ENCODE results near the gene CCDC15. TPM values are rescaled to one million over a fixed set of nuclear protein-coding genes. Genes with fewer than 3 reads are reported as not detected.

Gene CCDC15
- total and polyA plus RNA-seq, 2 donors (not counting 1 experiment from before 2014, with no cell fraction given), result 0.31 to 1.8 TPM

DNA sequence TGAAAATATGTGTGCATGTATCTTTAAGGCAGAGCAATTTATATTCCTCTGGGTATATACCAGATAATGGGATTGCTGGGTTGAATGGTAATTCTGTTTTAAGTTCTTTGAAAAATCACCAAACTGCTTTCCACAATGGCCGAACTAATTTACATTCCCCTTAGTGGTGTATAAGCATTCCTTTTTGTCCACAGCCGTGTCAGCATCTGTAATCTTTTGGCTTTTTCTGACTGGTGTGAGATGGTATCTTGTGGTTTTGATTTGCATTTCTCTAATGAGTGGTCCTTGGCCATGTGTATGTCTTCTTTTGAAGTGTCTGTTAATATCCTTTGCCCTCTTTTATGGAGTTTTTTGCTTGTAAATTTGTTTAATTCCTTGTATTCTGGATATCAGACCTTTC, 24.3 kb downstream of the CCDC15 start:
- H3K4me1 Mint-ChIP-seq, result no peaks in the 10 kb centered on the region
- intact Hi-C loops (cut with micrococcal nuclease), result no loop called here
- POLR2A ChIA-PET, result no interaction called here
- Histone ChIP-seq H3K4me1 (ENCODE audit: control insufficient read depth in 2 of 2, insufficient read depth in 2 of 2, low read length in 2 of 2) (no peaks in the 10 kb centered on the region), H2AFZ (ENCODE audit: insufficient read depth, low read depth, low read length, poor library complexity, severe bottlenecking) (no peak overlapping the region), H3K9ac (ENCODE audit: low read length) (no peak overlapping the region), H3K27ac (ENCODE audit: low read length in 2 of 2) (no peak overlapping the region), H3K4me3 (ENCODE audit: control extremely low read depth in 1 of 5, extremely low read depth in 1 of 5, insufficient read depth in 1 of 5, low read depth in 2 of 5, low read length in 4 of 5) (no peak overlapping the region), H4K20me1 (ENCODE audit: control insufficient read depth, insufficient read depth, low read length, poor library complexity, severe bottlenecking) (no peaks in the 10 kb centered on the region), H3K4me2 (replicated peaks; ENCODE audit: low read depth, low read length, poor library complexity, severe bottlenecking) (no peak overlapping the region), H3K79me2 (ENCODE audit: control insufficient read depth, insufficient read depth, low read length) (no peaks in the 10 kb centered on the region), H3K9me3 (ENCODE audit: control extremely low read depth in 1 of 3, control insufficient read depth in 2 of 3, insufficient read depth in 1 of 3, low read length in 2 of 3) (peaks cover 3 to 14% (median 8%) of the 10 kb centered on the region in 3 donors), H3K36me3 (replicated peaks in 1 of 2; ENCODE audit: control extremely low read depth in 1 of 2, control insufficient read depth in 1 of 2, extremely low read depth in 1 of 2, insufficient read depth in 2 of 2, low read length in 1 of 2) (no peaks in the 10 kb centered on the region), H3K27me3 (replicated peaks in 1 of 4; ENCODE audit: control extremely low read depth in 1 of 4, control insufficient read depth in 3 of 4, insufficient read depth in 4 of 4, low read length in 3 of 4) (no peaks in the 10 kb centered on the region)
- ATAC-seq (ENCODE audit: low read depth) (no peak), DNase-seq (no peak)
- CTCF ChIA-PET, result no interaction called here
- WGBS (ENCODE audit: insufficient coverage), result no CpG with 5 or more reads among the region's 2 CpGs
- peaks cover 24% of the 10 kb centered on the region for H3K9me3 Mint-ChIP-seq (ENCODE audit: insufficient read depth)
- TF ChIP-seq EZH2 (IDR thresholded peaks at IDR 0.05; ENCODE audit: borderline replicate concordance, insufficient read depth, low read depth, low read length, poor library complexity, severe bottlenecking) (no peak), CTCF (IDR thresholded peaks at IDR 0.05) (no peak)
- H3K27me3 Mint-ChIP-seq, result no peaks in the 10 kb centered on the region
- H3K27ac Mint-ChIP-seq, result no peak overlapping the region
- no peak overlapping the region for H3K4me3 Mint-ChIP-seq

DNA sequence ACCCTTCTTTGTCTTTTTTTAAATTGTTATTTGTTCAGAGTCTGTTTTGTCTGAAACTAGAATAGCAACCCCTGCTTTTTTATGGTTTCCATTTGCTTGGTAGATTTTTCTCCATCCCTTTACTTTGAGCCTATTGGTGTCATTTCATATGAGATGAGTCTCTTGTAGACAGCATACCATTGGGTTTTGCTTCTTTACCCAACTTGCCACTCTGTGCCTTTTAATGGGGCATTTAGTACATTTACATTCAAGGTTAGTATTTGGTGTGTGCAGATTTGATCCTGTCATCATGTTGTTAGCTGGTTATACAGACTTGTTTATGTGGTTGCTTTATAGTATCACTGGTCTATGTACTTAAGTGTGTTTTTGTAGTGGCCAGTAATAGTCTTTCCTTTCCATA, 28.0 kb downstream of the CCDC15 start:
- H4K20me1 ChIP-seq (ENCODE audit: control insufficient read depth, insufficient read depth, low read length, poor library complexity, severe bottlenecking), result no peaks in the 10 kb centered on the region
- Mint-ChIP-seq H3K4me3 (no peak overlapping the region), H3K4me1 (no peaks in the 10 kb centered on the region), H3K9me3 (ENCODE audit: insufficient read depth) (peaks cover 24% of the 10 kb centered on the region), H3K27me3 (no peaks in the 10 kb centered on the region), H3K27ac (no peak overlapping the region)
- H3K4me1 ChIP-seq (ENCODE audit: control insufficient read depth in 2 of 2, insufficient read depth in 2 of 2, low read length in 2 of 2), result no peaks in the 10 kb centered on the region
- ChIA-PET POLR2A (no interaction called here), CTCF (interaction anchor here (0.8 kb wide), 1 partner anchor 104 kb away, joined by 3 read pairs; no protein-coding TSS in a partner anchor)
- no peaks in the 10 kb centered on the region for H3K79me2 ChIP-seq (ENCODE audit: control insufficient read depth, insufficient read depth, low read length)
- no peak for DNase-seq
- intact Hi-C loops (cut with micrococcal nuclease), result no loop called here
- no peaks in the 10 kb centered on the region for H3K27me3 ChIP-seq (replicated peaks in 1 of 4; ENCODE audit: control extremely low read depth in 1 of 4, control insufficient read depth in 3 of 4, insufficient read depth in 4 of 4, low read length in 3 of 4)
- H2AFZ ChIP-seq (ENCODE audit: insufficient read depth, low read depth, low read length, poor library complexity, severe bottlenecking), result no peak overlapping the region
- H3K9ac ChIP-seq (ENCODE audit: low read length), result no peak overlapping the region
- no peak overlapping the region for H3K4me3 ChIP-seq (ENCODE audit: control extremely low read depth in 1 of 5, extremely low read depth in 1 of 5, insufficient read depth in 1 of 5, low read depth in 2 of 5, low read length in 4 of 5)
- TF ChIP-seq CTCF (IDR thresholded peaks at IDR 0.05), result no peak
- TF ChIP-seq EZH2 (IDR thresholded peaks at IDR 0.05; ENCODE audit: borderline replicate concordance, insufficient read depth, low read depth, low read length, poor library complexity, severe bottlenecking), result no peak
- H3K36me3 ChIP-seq (replicated peaks in 1 of 2; ENCODE audit: control extremely low read depth in 1 of 2, control insufficient read depth in 1 of 2, extremely low read depth in 1 of 2, insufficient read depth in 2 of 2, low read length in 1 of 2), result no peaks in the 10 kb centered on the region
- H3K4me2 ChIP-seq (replicated peaks; ENCODE audit: low read depth, low read length, poor library complexity, severe bottlenecking), result no peak overlapping the region
- ATAC-seq (ENCODE audit: low read depth), result no peak
- peaks cover 3 to 20% (median 14%) of the 10 kb centered on the region in 3 donors for H3K9me3 ChIP-seq (ENCODE audit: control extremely low read depth in 1 of 3, control insufficient read depth in 2 of 3, insufficient read depth in 1 of 3, low read length in 2 of 3)
- no peak overlapping the region for H3K27ac ChIP-seq (ENCODE audit: low read length in 2 of 2)

Data from B cell (primary cell).